Astrocyte (in vitro differentiated cells and primary cell): ENCODE data around the gene CTBP1. TPM values are rescaled to one million over a fixed set of nuclear protein-coding genes. Genes with fewer than 3 reads are reported as not detected.

Source experiments
- DNase-seq: peaks from one replicate; pipeline ENCODE4 v3.0.0-alpha.2; 2010; ENCODE audit warnings: low read depth
- FAIRE-seq: peaks from 2 replicates; lab custom pipeline; 2011; peaks lifted over from hg19 to GRCh38; lab: Jason Lieb, UNC
- H2AFZ ChIP-seq: 2 replicates; pipeline ENCODE4 v1.6.0; 2012; ENCODE audit warnings: low read depth, low read length, inconsistent platforms
- H3K27ac ChIP-seq: 2 replicates; pipeline ENCODE4 v1.5.1; 2011; ENCODE audit warnings: low read depth, low read length, inconsistent platforms
- H3K27me3 ChIP-seq: 2 replicates; pipeline ENCODE4 v1.6.0; 2011; ENCODE audit warnings: low read length, inconsistent platforms; ENCODE audit not compliant: insufficient read depth
- H3K36me3 ChIP-seq: 2 replicates; pipeline ENCODE4 v1.5.1; 2011; ENCODE audit warnings: low read length, inconsistent platforms; ENCODE audit not compliant: insufficient read depth
- H3K4me1 ChIP-seq: 2 replicates; pipeline ENCODE4 v1.5.1; 2011; ENCODE audit warnings: low read length, inconsistent platforms; ENCODE audit not compliant: insufficient read depth
- H3K4me2 ChIP-seq: 2 replicates; pipeline ENCODE4 v1.6.0; 2012; ENCODE audit warnings: low read length, inconsistent platforms
- H3K4me3 ChIP-seq: 2 replicates; pipeline ENCODE4 v1.5.1; 2011; ENCODE audit warnings: low read depth, mild to moderate bottlenecking, low read length, inconsistent platforms; ENCODE audit not compliant: insufficient read depth
- H3K79me2 ChIP-seq: 2 replicates; pipeline ENCODE4 v1.6.0; 2012; ENCODE audit warnings: mild to moderate bottlenecking, low read length, inconsistent platforms; ENCODE audit not compliant: insufficient read depth
- H3K9ac ChIP-seq: 2 replicates; pipeline ENCODE4 v1.6.0; 2012; ENCODE audit warnings: mild to moderate bottlenecking, low read length, inconsistent platforms
- H3K9me3 ChIP-seq: 2 replicates; pipeline ENCODE4 v1.5.1; 2012; ENCODE audit warnings: low read depth, mild to moderate bottlenecking, low read length, inconsistent platforms; ENCODE audit not compliant: insufficient read depth
- H4K20me1 ChIP-seq: 2 replicates; pipeline ENCODE4 v1.6.0; 2012; ENCODE audit warnings: low read length, inconsistent platforms; ENCODE audit not compliant: insufficient read depth
- H3K27ac Mint-ChIP-seq: one replicate; pipeline ENCODE4 v1.8.0; 2021; ENCODE audit warnings: mild to moderate bottlenecking, mixed read lengths; ENCODE audit not compliant: unreplicated experiment
- H3K27me3 Mint-ChIP-seq: one replicate; pipeline ENCODE4 v1.8.0; 2021; ENCODE audit warnings: low read depth, mixed read lengths; ENCODE audit not compliant: unreplicated experiment
- H3K36me3 Mint-ChIP-seq: one replicate; pipeline ENCODE4 v1.8.0; 2021; ENCODE audit warnings: low read depth, mixed read lengths; ENCODE audit not compliant: unreplicated experiment
- H3K4me1 Mint-ChIP-seq: one replicate; pipeline ENCODE4 v1.8.0; 2021; ENCODE audit warnings: low read depth, mixed read lengths; ENCODE audit not compliant: unreplicated experiment
- H3K4me3 Mint-ChIP-seq: one replicate; pipeline ENCODE4 v1.8.0; 2021; ENCODE audit warnings: mild to moderate bottlenecking, moderate library complexity, mixed read lengths; ENCODE audit not compliant: unreplicated experiment
- H3K9me3 Mint-ChIP-seq: one replicate; pipeline ENCODE4 v1.8.0; 2021; ENCODE audit warnings: mild to moderate bottlenecking, mixed read lengths; ENCODE audit not compliant: unreplicated experiment
- CTCF ChIP-seq: IDR thresholded peaks from 2 replicates; pipeline ENCODE4 v1.5.1; 2011; ENCODE audit warnings: low read depth, mild to moderate bottlenecking, inconsistent platforms, low read length, moderate library complexity; ENCODE audit not compliant: insufficient read depth
- EZH2 ChIP-seq: IDR thresholded peaks from 2 replicates; pipeline ENCODE4 v1.6.1; 2012; ENCODE audit warnings: mild to moderate bottlenecking, low read length, inconsistent platforms; ENCODE audit not compliant: insufficient read depth
- total RNA-seq: library from RNA; stranded (reverse); gene quantifications from 2 replicates; pipeline ENCODE4 v1.2.1, GENCODE V29; 2021

CTBP1 gene
- total RNA-seq, 1 donor from 2014 or later = 136 TPM

DNA sequence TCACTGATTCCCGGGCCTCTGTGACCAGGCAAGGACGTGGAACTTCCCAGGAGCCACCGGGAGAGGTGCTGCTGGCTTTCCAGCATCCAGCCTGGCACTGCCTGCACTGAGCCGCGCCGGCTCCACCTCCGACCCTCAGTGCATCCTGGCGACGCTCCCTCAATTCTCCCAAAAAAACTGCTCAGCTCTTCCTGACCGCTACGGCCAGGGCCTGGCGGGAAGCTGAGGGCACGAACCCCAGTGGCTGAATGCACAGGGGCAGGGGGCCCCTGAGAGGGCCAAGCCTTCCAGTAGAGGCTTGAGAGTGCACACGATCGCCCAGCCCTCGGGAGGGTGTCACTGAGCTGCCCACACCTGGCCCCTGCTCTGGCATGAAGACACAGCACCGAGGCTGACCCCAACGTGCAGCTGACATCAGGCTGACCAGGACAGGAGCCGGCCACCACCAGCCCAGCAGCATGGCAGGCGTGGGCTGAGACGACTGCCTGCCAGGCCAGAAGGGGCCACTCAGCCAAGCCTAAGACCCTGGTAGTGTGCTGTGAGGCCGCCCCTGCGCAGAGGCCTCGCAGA lies 6.9 kb downstream of the CTBP1 start:
- Histone ChIP-seq H2AFZ (no peak overlapping the region), H4K20me1 (peaks cover 89% of the 10 kb centered on the region), H3K27ac (no peak overlapping the region), H3K9ac (no peak overlapping the region), H3K4me1 (peaks cover 13% of the 10 kb centered on the region), H3K4me2 (no peak overlapping the region), H3K4me3 (no peak overlapping the region), H3K9me3 (no peaks in the 10 kb centered on the region), H3K36me3 (peaks cover 4% of the 10 kb centered on the region), H3K27me3 (no peaks in the 10 kb centered on the region), H3K79me2 (peaks cover 89% of the 10 kb centered on the region)
- peaks cover 13% of the 10 kb centered on the region for H3K36me3 Mint-ChIP-seq
- H3K27me3 Mint-ChIP-seq = no peaks in the 10 kb centered on the region
- no peak overlapping the region for H3K27ac Mint-ChIP-seq
- FAIRE-seq = no peak
- H3K4me3 Mint-ChIP-seq = no peak overlapping the region
- TF ChIP-seq EZH2 (no peak), CTCF (no peak)
- H3K4me1 Mint-ChIP-seq = peaks cover 17% of the 10 kb centered on the region
- H3K9me3 Mint-ChIP-seq = no peaks in the 10 kb centered on the region
- DNase-seq = no peak

- H3K4me2 ChIP-seq = no peak overlapping the region
- H3K4me1 ChIP-seq = peaks cover 8% of the 10 kb centered on the region
- TF ChIP-seq CTCF (no peak), EZH2 (no peak)
- H3K79me2 ChIP-seq = peaks cover 84% of the 10 kb centered on the region
- H3K27me3 Mint-ChIP-seq = no peaks in the 10 kb centered on the region
- no peak for DNase-seq
- no peak for FAIRE-seq
- H3K9me3 Mint-ChIP-seq = no peaks in the 10 kb centered on the region
- H3K4me3 ChIP-seq = no peak overlapping the region
- peaks cover 12% of the 10 kb centered on the region for H3K4me1 Mint-ChIP-seq
- H3K27ac ChIP-seq = no peak overlapping the region
- H3K9me3 ChIP-seq = no peaks in the 10 kb centered on the region
- H2AFZ ChIP-seq = no peak overlapping the region
- H4K20me1 ChIP-seq = peaks cover 84% of the 10 kb centered on the region
- H3K36me3 ChIP-seq = peaks cover 4% of the 10 kb centered on the region
- no peak overlapping the region for H3K27ac Mint-ChIP-seq
- no peaks in the 10 kb centered on the region for H3K27me3 ChIP-seq
- H3K36me3 Mint-ChIP-seq = peaks cover 13% of the 10 kb centered on the region
- no peak overlapping the region for H3K9ac ChIP-seq
- H3K4me3 Mint-ChIP-seq = no peak overlapping the region
Measured at GRCh38 chr4:1241466-1241935, 7.4 kb downstream of the CTBP1 start.

DNA sequence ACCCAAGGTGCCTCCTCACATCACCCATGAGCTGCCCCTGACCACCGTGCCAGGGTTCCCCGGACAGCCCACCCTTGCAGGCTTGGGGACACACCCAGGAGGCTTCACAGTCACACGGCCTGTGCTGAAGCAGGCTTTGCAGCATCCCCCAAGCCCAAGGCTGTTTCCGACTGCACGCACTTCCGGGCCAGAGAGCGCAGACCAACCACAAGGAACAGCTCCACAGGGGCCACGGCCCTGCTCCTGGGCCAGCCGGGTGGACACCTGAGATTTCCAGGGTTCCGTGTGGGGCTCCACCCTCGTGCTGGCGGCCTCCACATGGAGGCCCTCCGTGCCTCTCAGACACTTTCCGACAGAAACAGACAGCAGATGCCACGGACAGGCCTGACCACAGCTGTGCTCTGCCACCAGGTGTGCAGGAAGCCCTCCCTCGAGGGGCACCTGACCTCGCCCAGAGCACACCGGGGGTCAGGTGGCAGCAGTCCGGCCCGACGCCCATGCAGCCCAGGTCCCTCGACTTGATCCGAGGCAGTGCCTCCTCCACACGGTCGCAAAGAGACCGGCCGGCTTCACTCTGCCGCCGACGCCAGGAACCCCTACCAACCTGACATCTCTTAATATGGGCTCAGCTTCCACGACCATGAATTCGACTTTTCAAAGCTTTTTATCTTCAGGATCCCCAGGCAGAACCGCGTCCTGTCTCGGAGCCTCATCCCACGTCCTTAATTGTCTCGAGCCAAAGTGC lies 8.0 kb downstream of the CTBP1 start:
- Histone ChIP-seq H4K20me1 (peaks cover 81% of the 10 kb centered on the region), H3K4me2 (no peak overlapping the region), H3K4me3 (no peak overlapping the region), H3K27me3 (no peaks in the 10 kb centered on the region), H3K4me1 (peaks cover 2% of the 10 kb centered on the region), H2AFZ (no peak overlapping the region), H3K9me3 (no peaks in the 10 kb centered on the region), H3K27ac (no peak overlapping the region), H3K36me3 (peaks cover 4% of the 10 kb centered on the region), H3K9ac (no peak overlapping the region), H3K79me2 (peaks cover 81% of the 10 kb centered on the region)
- H3K27ac Mint-ChIP-seq = no peak overlapping the region
- H3K9me3 Mint-ChIP-seq = no peaks in the 10 kb centered on the region
- H3K36me3 Mint-ChIP-seq = peaks cover 13% of the 10 kb centered on the region
- peaks cover 7% of the 10 kb centered on the region for H3K4me1 Mint-ChIP-seq
- no peak overlapping the region for H3K4me3 Mint-ChIP-seq
- no peaks in the 10 kb centered on the region for H3K27me3 Mint-ChIP-seq
- TF ChIP-seq CTCF = no peak
- DNase-seq (no peak), FAIRE-seq (no peak)
